HEK293 (cell line): ENCODE measurements around the gene MAGI1.

Source experiments
- CTCF ChIA-PET: fragments of 350-600 bp; formaldehyde crosslinking; extraction: SDS; loops from one replicate; lab custom pipeline; 2021; ENCODE audit warnings: antibody characterized with exemption; lab: Yijun Ruan, JAX
- POLR2A ChIA-PET: fragments of 300-600 bp; formaldehyde crosslinking; extraction: SDS; loops from one replicate; lab custom pipeline; 2020; ENCODE audit warnings: antibody characterized with exemption, inconsistent platforms; lab: Yijun Ruan, JAX
- H3K27ac ChIP-seq: fragments of 200-500 bp; sonication (Bioruptor generic); 2 replicates; pipeline ENCODE4 v1.5.1; 2014; ENCODE audit warnings: low read depth, low read length, control low read depth, inconsistent platforms; ENCODE audit errors: extremely low read depth
- H3K36me3 ChIP-seq, 2 experiments: fragments of 200-500 bp in 1 of 2; sonication (Bioruptor generic) in 1 of 2; 1 replicate in 1 of 2; 2 replicates in 1 of 2; pipeline ENCODE4 v1.5.1; 2014 to 2017; ENCODE audit warnings: inconsistent platforms in 2 of 2, low read length in 2 of 2; ENCODE audit not compliant: control insufficient read depth in 2 of 2, insufficient read depth in 1 of 2
- H3K4me1 ChIP-seq: fragments of 200-500 bp; sonication (Bioruptor generic); 2 replicates; pipeline ENCODE4 v1.5.1; 2014; ENCODE audit warnings: mild to moderate bottlenecking, low read length, inconsistent platforms; ENCODE audit not compliant: control insufficient read depth, insufficient read depth
- H3K4me3 ChIP-seq: 2 replicates; pipeline ENCODE4 v1.5.1; 2011; ENCODE audit warnings: low read depth, mild to moderate bottlenecking, control low read depth, low read length, moderate library complexity
- H3K9me3 ChIP-seq: fragments of 200-500 bp; sonication (Bioruptor generic); 2 replicates; pipeline ENCODE4 v1.5.1; 2014; ENCODE audit warnings: low read depth, low read length, inconsistent platforms; ENCODE audit not compliant: control insufficient read depth, insufficient read depth
- BCL11A ChIP-seq: fragments of 450-650 bp; formaldehyde crosslinking; IDR thresholded peaks from 2 replicates; pipeline ENCODE4 v1.5.1; 2016; ENCODE audit warnings: low read depth, missing biosample characterization, missing genetic modification characterization
- GLI4 ChIP-seq: fragments of 450-650 bp; formaldehyde crosslinking; IDR thresholded peaks from 2 replicates; pipeline ENCODE4 v1.5.1; 2016; ENCODE audit warnings: missing biosample characterization, missing genetic modification characterization
- GLIS2 ChIP-seq: fragments of 450-650 bp; formaldehyde crosslinking; IDR thresholded peaks from 2 replicates; pipeline ENCODE4 v1.5.1; 2016; ENCODE audit warnings: missing biosample characterization, missing genetic modification characterization
- PRDM4 ChIP-seq: fragments of 450-650 bp; formaldehyde crosslinking; IDR thresholded peaks from 2 replicates; pipeline ENCODE4 v1.5.1; 2017; ENCODE audit warnings: missing biosample characterization, missing genetic modification characterization
- REST ChIP-seq: fragments of 450-650 bp; formaldehyde crosslinking; IDR thresholded peaks from 2 replicates; pipeline ENCODE4 v1.5.1; 2016; ENCODE audit warnings: missing biosample characterization, missing genetic modification characterization
- ZBTB21 ChIP-seq: fragments of 450-650 bp; formaldehyde crosslinking; IDR thresholded peaks from 2 replicates; pipeline ENCODE4 v1.5.1; 2017; ENCODE audit warnings: missing biosample characterization, missing genetic modification characterization
- ZFP41 ChIP-seq: fragments of 450-650 bp; formaldehyde crosslinking; IDR thresholded peaks from 2 replicates; pipeline ENCODE4 v1.5.1; 2016; ENCODE audit warnings: missing biosample characterization, missing genetic modification characterization, borderline replicate concordance
- ZFP69B ChIP-seq: fragments of 450-650 bp; formaldehyde crosslinking; IDR thresholded peaks from 2 replicates; pipeline ENCODE4 v1.5.1; 2016; ENCODE audit warnings: missing biosample characterization, missing genetic modification characterization
- ZNF394 ChIP-seq: fragments of 450-650 bp; formaldehyde crosslinking; IDR thresholded peaks from 2 replicates; pipeline ENCODE4 v1.5.1; 2016; ENCODE audit warnings: missing biosample characterization, missing genetic modification characterization, mild to moderate bottlenecking, moderate library complexity, borderline replicate concordance
- ZNF416 ChIP-seq: fragments of 450-650 bp; formaldehyde crosslinking; IDR thresholded peaks from 2 replicates; pipeline ENCODE4 v1.5.1; 2016; ENCODE audit warnings: missing biosample characterization, missing genetic modification characterization
- ZNF510 ChIP-seq: fragments of 450-650 bp; formaldehyde crosslinking; IDR thresholded peaks from 2 replicates; pipeline ENCODE4 v1.5.1; 2018; ENCODE audit warnings: mild to moderate bottlenecking, missing genetic modification characterization, missing biosample characterization; ENCODE audit not compliant: insufficient replicate concordance
- ZNF518A ChIP-seq: fragments of 450-650 bp; formaldehyde crosslinking; conservative IDR thresholded peaks from 2 replicates; pipeline ENCODE4 v1.5.1; 2016; ENCODE audit warnings: low read depth, missing biosample characterization, missing genetic modification characterization
- ZNF529 ChIP-seq: fragments of 450-650 bp; formaldehyde crosslinking; IDR thresholded peaks from 2 replicates; pipeline ENCODE4 v1.5.1; 2017; ENCODE audit warnings: missing genetic modification characterization, missing biosample characterization; ENCODE audit not compliant: insufficient replicate concordance
- ZNF600 ChIP-seq: fragments of 450-650 bp; formaldehyde crosslinking; IDR thresholded peaks from 2 replicates; pipeline ENCODE4 v1.5.1; 2016; ENCODE audit warnings: missing biosample characterization, missing genetic modification characterization
- ZNF610 ChIP-seq: fragments of 450-650 bp; formaldehyde crosslinking; IDR thresholded peaks from 2 replicates; pipeline ENCODE4 v1.5.1; 2016; ENCODE audit warnings: missing biosample characterization, missing genetic modification characterization, borderline replicate concordance
- ZNF701 ChIP-seq: fragments of 450-650 bp; formaldehyde crosslinking; IDR thresholded peaks from 2 replicates; pipeline ENCODE4 v1.5.1; 2016; ENCODE audit warnings: missing biosample characterization, missing genetic modification characterization
- ZNF707 ChIP-seq: fragments of 450-650 bp; formaldehyde crosslinking; IDR thresholded peaks from 2 replicates; pipeline ENCODE4 v1.5.1; 2016; ENCODE audit warnings: missing biosample characterization, missing genetic modification characterization
- TF ChIP-seq, protein P1 (sequence below): fragments of 450-650 bp; formaldehyde crosslinking; IDR thresholded peaks from 2 replicates; pipeline ENCODE4 v1.5.1; 2016; ENCODE audit warnings: missing biosample characterization, missing genetic modification characterization, borderline replicate concordance
- TF ChIP-seq, protein P2 (sequence below): fragments of 450-650 bp; formaldehyde crosslinking; IDR thresholded peaks from 2 replicates; pipeline ENCODE4 v1.5.1; 2016; ENCODE audit warnings: missing biosample characterization, missing genetic modification characterization

MAGI1 gene

DNA sequence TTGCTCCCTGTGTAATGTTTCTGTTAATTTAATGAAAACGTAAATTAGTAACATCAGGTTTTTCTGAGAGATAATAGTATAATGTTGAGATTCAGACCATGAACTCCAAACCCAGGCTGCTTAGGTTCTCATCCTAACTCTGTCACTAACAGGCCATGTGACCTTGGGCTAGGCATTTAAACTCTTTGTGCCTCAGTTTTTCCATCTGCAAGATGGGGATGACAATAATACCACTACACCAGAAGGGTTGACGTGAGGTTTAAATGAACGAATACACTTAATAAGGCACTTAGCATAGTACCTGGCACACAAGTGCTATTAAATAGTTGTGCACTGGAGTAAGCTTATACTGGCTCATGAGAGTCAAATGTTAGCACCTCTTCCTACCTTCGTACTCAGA lies 370.8 kb downstream of the MAGI1 start:
- CTCF ChIA-PET = interaction anchor here (0.6 to 1.0 kb wide), 3 partner anchors 10 to 89 kb away, joined by 3 read pairs; no protein-coding TSS in a partner anchor

More for the DNA sequence above, 370.8 kb downstream of the MAGI1 start:
- no peaks in the 10 kb centered on the region for H3K36me3 ChIP-seq
- H3K27ac ChIP-seq = no peak overlapping the region
- POLR2A ChIA-PET = no interaction called here
- TF ChIP-seq ZNF394 (tag by site-specific recombination) (no peak), ZNF416 (tag by site-specific recombination) (no peak), REST (no peak), ZNF707 (no peak), ZNF529 (tag by site-specific recombination) (no peak), GLI4 (no peak), ZNF510 (tag by site-specific recombination) (no peak), ZFP41 (tag by site-specific recombination) (no peak), ZFP69B (no peak), ZNF518A (tag by site-specific recombination) (no peak), ZNF610 (tag by site-specific recombination) (no peak), ZNF600 (no peak), PRDM4 (tag by site-specific recombination) (no peak), ZNF701 (tag by site-specific recombination) (no peak), ZBTB21 (no peak), BCL11A (tag by site-specific recombination) (no peak), GLIS2 (no peak)
- TF ChIP-seq, protein P1, sequence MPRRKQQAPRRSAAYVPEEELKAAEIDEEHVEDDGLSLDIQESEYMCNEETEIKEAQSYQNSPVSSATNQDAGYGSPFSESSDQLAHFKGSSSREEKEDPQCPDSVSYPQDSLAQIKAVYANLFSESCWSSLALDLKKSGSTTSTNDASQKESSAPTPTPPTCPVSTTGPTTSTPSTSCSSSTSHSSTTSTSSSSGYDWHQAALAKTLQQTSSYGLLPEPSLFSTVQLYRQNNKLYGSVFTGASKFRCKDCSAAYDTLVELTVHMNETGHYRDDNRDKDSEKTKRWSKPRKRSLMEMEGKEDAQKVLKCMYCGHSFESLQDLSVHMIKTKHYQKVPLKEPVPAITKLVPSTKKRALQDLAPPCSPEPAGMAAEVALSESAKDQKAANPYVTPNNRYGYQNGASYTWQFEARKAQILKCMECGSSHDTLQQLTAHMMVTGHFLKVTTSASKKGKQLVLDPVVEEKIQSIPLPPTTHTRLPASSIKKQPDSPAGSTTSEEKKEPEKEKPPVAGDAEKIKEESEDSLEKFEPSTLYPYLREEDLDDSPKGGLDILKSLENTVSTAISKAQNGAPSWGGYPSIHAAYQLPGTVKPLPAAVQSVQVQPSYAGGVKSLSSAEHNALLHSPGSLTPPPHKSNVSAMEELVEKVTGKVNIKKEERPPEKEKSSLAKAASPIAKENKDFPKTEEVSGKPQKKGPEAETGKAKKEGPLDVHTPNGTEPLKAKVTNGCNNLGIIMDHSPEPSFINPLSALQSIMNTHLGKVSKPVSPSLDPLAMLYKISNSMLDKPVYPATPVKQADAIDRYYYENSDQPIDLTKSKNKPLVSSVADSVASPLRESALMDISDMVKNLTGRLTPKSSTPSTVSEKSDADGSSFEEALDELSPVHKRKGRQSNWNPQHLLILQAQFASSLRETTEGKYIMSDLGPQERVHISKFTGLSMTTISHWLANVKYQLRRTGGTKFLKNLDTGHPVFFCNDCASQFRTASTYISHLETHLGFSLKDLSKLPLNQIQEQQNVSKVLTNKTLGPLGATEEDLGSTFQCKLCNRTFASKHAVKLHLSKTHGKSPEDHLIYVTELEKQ = no peak
- TF ChIP-seq, protein P2, sequence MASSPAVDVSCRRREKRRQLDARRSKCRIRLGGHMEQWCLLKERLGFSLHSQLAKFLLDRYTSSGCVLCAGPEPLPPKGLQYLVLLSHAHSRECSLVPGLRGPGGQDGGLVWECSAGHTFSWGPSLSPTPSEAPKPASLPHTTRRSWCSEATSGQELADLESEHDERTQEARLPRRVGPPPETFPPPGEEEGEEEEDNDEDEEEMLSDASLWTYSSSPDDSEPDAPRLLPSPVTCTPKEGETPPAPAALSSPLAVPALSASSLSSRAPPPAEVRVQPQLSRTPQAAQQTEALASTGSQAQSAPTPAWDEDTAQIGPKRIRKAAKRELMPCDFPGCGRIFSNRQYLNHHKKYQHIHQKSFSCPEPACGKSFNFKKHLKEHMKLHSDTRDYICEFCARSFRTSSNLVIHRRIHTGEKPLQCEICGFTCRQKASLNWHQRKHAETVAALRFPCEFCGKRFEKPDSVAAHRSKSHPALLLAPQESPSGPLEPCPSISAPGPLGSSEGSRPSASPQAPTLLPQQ (tag by site-specific recombination) = no peak
- H3K4me3 ChIP-seq = no peak overlapping the region
- no peaks in the 10 kb centered on the region for H3K4me1 ChIP-seq
- no peaks in the 10 kb centered on the region for H3K9me3 ChIP-seq
